ACC112 (cell line): ENCODE measurements around the gene IPO13.

Experiments
- H2AFZ ChIP-seq: fragments of 200-600 bp; sonication (generic); one replicate; pipeline ENCODE4 v1.6.0; 2017; ENCODE audit warnings: antibody characterized with exemption, low read length; ENCODE audit not compliant: unreplicated experiment
- H3K27ac ChIP-seq: fragments of 200-600 bp; sonication (generic); 2 replicates; pipeline ENCODE4 v1.5.1; 2014; ENCODE audit warnings: low read depth, mild to moderate bottlenecking, antibody characterized with exemption, low read length, moderate library complexity
- H3K27me3 ChIP-seq: fragments of 200-600 bp; sonication (generic); 2 replicates; pipeline ENCODE4 v1.6.1; 2014; ENCODE audit warnings: mild to moderate bottlenecking, antibody characterized with exemption, low read length, moderate library complexity, mixed read lengths; ENCODE audit not compliant: insufficient read depth
- H3K36me3 ChIP-seq: fragments of 200-600 bp; sonication (generic); 2 replicates; pipeline ENCODE4 v1.6.1; 2016; ENCODE audit warnings: mild to moderate bottlenecking, antibody characterized with exemption, low read length, moderate library complexity, mixed read lengths; ENCODE audit not compliant: insufficient read depth
- H3K4me1 ChIP-seq: fragments of 200-600 bp; sonication (generic); one replicate; pipeline ENCODE4 v1.6.1; 2016; ENCODE audit warnings: low read length, mixed read lengths; ENCODE audit not compliant: insufficient read depth, unreplicated experiment, control insufficient read depth
- H3K4me3 ChIP-seq: fragments of 200-600 bp; sonication (generic); 2 replicates; pipeline ENCODE4 v1.5.1; 2014; ENCODE audit warnings: mild to moderate bottlenecking, low read depth, low read length
- H3K79me2 ChIP-seq: fragments of 200-600 bp; sonication (generic); one replicate; pipeline ENCODE4 v1.6.0; 2016; ENCODE audit warnings: low read length; ENCODE audit not compliant: control insufficient read depth, unreplicated experiment, insufficient read depth

Gene IPO13

DNA sequence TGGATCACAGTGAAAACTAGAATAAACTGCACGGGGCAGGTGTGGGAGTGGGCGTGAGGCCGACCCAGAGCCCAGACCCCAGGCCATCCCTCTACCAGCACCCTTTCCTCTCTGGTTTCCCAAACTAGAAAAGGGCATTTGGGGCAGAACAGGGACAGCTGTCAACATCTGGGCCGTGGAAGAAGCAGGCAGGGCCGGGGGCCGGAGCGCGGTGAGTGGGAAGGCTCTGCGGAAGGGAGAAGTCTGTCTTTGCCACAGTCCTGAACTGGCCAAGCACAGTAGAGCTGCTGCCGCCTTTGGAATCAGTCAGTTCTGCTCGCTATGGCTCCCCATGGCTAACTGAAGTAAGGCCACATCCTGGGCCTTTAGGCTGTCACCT, 51.2 kb downstream of the IPO13 start:
- H2AFZ ChIP-seq: no peak overlapping the region
- H3K4me1 ChIP-seq: no peaks in the 10 kb centered on the region
- H3K4me3 ChIP-seq: no peak overlapping the region
- H3K79me2 ChIP-seq: no peaks in the 10 kb centered on the region
- H3K27me3 ChIP-seq: no peaks in the 10 kb centered on the region
- no peak overlapping the region for H3K27ac ChIP-seq
- no peaks in the 10 kb centered on the region for H3K36me3 ChIP-seq

DNA sequence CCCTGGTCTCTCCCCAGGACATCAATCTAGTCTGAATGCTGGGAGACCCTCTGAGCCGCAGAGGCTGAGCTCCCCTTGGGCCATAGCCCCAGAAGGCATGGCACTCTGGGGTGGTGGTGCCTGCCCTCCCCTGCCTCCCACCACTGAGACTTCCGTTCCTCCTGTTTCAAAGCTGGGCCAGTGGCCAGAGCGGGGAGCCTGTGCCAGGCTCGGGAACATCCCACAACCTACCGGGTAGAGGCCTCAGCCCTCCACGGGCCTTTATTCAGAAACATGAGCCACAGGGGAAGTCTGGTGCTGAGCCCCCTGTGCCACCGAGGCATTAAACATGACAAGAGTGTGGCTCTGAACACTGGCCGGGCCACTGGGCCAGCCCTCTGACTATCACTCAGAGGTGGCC, 52.7 kb downstream of the IPO13 start:
- Histone ChIP-seq H3K4me3 (no peak overlapping the region), H3K4me1 (no peaks in the 10 kb centered on the region), H3K79me2 (no peaks in the 10 kb centered on the region)

DNA sequence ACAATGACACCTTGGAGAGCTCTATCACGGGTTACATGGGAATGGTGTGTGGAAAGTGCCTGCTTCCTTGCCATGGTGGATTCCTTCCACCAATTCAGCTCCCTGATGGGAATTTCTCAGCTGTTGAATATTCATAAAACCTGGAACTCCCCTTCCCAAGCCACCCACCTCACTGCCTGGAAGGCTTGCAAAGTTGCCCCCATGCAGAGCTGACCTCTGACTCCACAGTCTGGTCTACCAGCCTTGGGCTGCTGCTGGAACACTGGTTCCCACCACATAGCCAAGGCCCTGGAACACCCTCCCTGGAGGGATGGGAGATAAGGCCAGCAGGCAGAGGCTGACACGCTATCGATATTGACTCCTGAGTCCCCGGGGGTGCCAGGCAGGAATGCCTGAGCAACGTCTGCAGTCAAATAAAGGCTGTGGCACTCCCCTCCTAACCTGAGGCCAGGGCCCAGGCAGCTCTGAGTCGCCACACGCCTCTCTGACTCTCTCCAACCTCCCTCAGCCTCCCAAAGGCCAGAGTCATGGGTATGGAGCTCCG, 53.4 kb downstream of the IPO13 start:
- H3K4me3 ChIP-seq: no peak overlapping the region
- no peak overlapping the region for H3K27ac ChIP-seq
- no peaks in the 10 kb centered on the region for H3K4me1 ChIP-seq
- no peaks in the 10 kb centered on the region for H3K27me3 ChIP-seq
- H2AFZ ChIP-seq: no peak overlapping the region
- H3K36me3 ChIP-seq: no peaks in the 10 kb centered on the region
- H3K79me2 ChIP-seq: no peaks in the 10 kb centered on the region

More for the DNA sequence above, 52.7 kb downstream of the IPO13 start:
- Histone ChIP-seq H2AFZ (no peak overlapping the region), H3K36me3 (no peaks in the 10 kb centered on the region), H3K27me3 (no peaks in the 10 kb centered on the region), H3K27ac (no peak overlapping the region)

DNA sequence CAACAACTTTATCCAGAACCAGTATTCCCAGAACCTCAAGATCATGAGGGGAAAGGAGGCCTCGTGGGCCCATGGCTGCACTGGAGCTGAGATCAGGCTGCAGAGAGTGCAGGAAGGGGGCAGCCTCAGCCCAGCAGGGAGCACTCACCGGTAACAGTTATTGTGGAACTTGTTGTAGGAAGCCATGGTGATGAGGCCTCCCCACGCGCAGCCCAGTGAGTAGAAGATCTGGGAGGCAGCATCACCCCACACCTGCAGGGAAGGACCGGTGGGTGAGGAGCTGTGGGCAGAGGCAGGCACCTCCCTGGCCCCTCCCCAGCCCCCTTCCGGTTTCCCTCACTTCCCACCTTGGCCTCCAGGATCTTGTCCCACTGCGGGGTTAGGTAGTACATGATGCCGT, 55.4 kb downstream of the IPO13 start:
- no peaks in the 10 kb centered on the region for H3K36me3 ChIP-seq
- no peaks in the 10 kb centered on the region for H3K27me3 ChIP-seq
- H3K27ac ChIP-seq: no peak overlapping the region
- no peak overlapping the region for H2AFZ ChIP-seq
- no peak overlapping the region for H3K4me3 ChIP-seq
- peaks cover 3% of the 10 kb centered on the region for H3K4me1 ChIP-seq
- no peaks in the 10 kb centered on the region for H3K79me2 ChIP-seq

DNA sequence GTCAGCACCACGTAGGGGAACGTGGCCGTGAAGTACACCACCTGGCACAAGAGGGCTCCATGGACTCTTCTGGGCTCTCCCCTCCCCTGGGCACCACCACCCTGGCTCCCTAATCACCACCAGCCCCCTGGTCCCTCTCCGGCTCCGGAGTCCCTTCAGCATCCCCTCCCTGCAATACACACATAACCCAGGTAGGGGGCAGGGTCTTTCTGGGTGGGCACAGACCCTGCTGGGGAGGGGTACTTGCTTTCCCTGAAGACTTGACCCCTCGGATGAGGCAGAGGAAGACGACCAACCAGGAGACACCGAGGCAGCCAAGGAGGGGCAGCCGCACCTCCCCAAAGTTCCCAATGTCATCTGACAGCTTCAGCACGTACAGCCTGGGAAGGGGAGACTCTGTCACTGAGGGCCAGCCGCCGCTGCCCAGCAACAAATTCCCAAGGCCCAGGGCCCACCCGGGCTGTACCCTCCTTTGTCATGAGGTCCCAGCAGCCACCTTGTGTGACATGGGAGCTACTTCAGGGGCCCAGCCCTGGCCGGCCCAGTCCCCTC, 55.9 kb downstream of the IPO13 start:
- peaks cover 3% of the 10 kb centered on the region for H3K4me1 ChIP-seq
- no peak overlapping the region for H3K4me3 ChIP-seq
- H3K27me3 ChIP-seq: no peaks in the 10 kb centered on the region
- no peak overlapping the region for H3K27ac ChIP-seq
- no peaks in the 10 kb centered on the region for H3K36me3 ChIP-seq
- H2AFZ ChIP-seq: no peak overlapping the region
- no peaks in the 10 kb centered on the region for H3K79me2 ChIP-seq

DNA sequence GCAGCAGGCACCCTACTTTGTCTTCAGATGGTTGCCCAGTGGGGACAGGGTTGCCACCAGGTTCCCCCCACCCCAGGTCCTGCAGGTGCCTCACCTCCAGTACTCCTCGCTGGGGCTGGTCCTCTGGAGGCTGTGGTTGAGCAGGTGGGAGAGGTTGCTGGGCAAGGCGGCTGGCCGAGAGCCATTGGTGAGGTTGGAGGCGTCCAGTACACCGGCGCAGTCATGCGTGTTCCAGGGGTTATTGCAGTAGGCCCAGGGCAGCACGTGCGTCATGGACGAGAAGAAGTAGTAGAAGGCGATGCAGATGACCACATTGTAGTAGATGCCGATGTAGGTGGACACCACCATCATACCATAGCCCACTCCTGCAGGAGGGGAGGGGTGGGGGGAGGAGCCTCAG, 61.5 kb downstream of the IPO13 start:
- no peaks in the 10 kb centered on the region for H3K79me2 ChIP-seq

DNA sequence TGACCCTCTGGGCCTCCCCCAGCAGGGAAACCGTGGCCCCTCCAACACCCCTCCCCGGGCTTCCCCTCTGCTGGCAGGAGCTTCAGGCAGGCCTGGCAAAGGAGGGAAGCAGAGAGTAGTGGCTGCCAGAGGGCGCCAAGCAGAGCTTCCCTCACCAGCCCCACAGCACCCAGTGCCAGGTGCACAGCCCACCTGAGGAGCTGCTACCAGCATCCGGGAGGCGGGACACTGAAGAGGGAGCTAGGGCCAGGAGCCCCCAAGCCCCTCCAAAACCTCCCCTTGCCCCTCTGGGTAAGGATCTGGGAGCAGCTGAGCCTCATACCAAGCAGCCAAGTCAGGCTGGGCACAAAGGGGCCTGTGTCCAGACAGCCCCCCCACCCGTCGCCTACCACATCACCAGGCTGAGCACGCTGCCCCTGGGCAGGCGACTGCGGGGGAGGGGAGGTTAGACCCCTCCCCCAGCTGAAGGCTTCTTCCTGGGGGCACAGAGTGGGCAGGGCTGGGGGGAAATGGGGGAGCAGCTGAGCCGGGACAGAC, 64.3 kb downstream of the IPO13 start:
- no peak overlapping the region for H3K4me3 ChIP-seq
- no peak overlapping the region for H3K27ac ChIP-seq
- no peaks in the 10 kb centered on the region for H3K79me2 ChIP-seq
- peaks cover 3% of the 10 kb centered on the region for H3K4me1 ChIP-seq
- no peaks in the 10 kb centered on the region for H3K36me3 ChIP-seq
- no peaks in the 10 kb centered on the region for H3K27me3 ChIP-seq
- no peak overlapping the region for H2AFZ ChIP-seq

More for the DNA sequence above, 61.5 kb downstream of the IPO13 start:
- no peak overlapping the region for H2AFZ ChIP-seq
- no peaks in the 10 kb centered on the region for H3K27me3 ChIP-seq
- no peaks in the 10 kb centered on the region for H3K36me3 ChIP-seq
- no peak overlapping the region for H3K27ac ChIP-seq
- no peak overlapping the region for H3K4me3 ChIP-seq
- H3K4me1 ChIP-seq: peaks cover 3% of the 10 kb centered on the region

DNA sequence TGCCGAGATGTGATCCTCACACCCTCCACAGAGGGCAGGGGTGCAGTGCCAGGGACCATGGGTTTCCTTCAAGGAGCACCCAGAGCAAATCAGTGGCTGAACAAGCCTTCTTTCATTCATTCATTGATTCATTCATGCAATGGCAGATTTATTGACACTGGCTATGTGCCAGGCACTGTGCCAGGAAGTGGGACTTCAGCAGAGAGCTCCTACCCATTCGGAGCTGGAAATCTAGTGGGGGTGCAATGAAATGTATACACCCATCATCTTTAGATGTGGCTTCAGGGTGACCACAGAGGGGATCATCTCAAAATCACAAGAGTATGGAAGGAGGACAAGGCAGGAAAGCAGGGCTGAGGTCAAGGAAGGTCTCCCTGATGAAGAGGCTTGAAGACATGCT, 65.7 kb downstream of the IPO13 start:
- Histone ChIP-seq H3K79me2 (no peaks in the 10 kb centered on the region), H3K4me1 (peaks cover 2% of the 10 kb centered on the region), H3K4me3 (no peak overlapping the region), H2AFZ (no peak overlapping the region), H3K27ac (no peak overlapping the region), H3K27me3 (no peaks in the 10 kb centered on the region), H3K36me3 (no peaks in the 10 kb centered on the region)

DNA sequence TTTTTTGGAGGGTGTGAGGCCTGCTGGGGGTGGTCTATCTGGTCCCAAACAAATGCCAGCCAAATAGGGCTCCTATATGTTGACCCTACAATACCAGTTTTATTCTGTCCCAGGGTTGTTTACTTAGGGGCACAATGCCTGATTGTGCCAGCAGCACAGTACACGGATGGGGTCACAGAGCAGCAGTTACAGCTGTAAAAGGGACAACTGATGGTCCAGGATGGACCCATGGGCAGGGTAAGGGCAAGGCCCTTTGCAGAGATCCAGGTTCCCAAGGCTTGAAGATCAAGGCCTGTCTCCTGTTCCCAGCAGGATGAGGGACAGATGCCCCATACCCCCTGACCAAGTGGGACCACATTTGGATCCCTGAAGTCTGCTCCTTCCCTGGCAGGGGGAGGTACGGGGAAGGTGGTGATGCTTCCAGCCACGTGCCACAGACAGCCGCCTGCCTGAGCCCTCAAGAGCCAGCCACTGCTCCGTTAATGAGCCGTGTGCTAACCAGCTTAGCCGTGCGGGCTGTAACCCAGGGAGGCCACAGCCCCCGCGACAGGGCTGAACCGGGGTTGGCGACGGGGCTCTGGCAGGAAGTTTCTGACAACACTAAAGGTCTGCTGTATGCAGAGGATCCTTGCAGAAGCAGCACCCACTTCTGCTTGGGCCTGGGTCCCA, 66.3 kb downstream of the IPO13 start:
- Histone ChIP-seq H3K4me3 (no peak overlapping the region), H3K79me2 (no peaks in the 10 kb centered on the region), H3K27ac (no peak overlapping the region), H3K36me3 (no peaks in the 10 kb centered on the region), H2AFZ (no peak overlapping the region), H3K27me3 (no peaks in the 10 kb centered on the region), H3K4me1 (peaks cover 2% of the 10 kb centered on the region)

DNA sequence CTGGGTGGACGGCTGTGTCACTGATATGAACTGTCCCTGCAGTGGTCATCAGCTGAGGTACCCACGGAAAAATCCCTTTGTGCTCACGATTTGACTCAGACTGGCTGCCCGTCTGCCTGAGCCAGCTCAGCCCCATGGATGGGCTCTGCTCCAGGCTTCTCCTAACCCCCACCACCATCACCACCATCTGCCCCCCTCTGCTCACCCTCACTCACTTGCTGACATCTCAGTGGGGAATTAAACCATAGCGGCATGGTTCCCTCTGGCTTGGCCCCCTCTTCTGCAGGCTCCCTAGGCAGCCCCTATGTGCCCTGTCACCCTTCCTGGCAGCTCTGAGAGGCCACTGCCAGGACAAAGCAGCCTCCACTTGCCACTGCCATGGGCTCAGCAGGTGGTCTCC, 67.2 kb downstream of the IPO13 start:
- no peak overlapping the region for H3K4me3 ChIP-seq
- H3K27me3 ChIP-seq: no peaks in the 10 kb centered on the region
- no peak overlapping the region for H3K27ac ChIP-seq
- H3K4me1 ChIP-seq: peaks cover 2% of the 10 kb centered on the region
- H2AFZ ChIP-seq: no peak overlapping the region
- H3K36me3 ChIP-seq: no peaks in the 10 kb centered on the region
- H3K79me2 ChIP-seq: no peaks in the 10 kb centered on the region
